ENCODE measurements around the gene OBSCN.
"Not testable (repeated sequence)": the region's sequence is repeated elsewhere in the genome, so short reads cannot be mapped to it uniquely, and the experiment has no call there.

The OBSCN gene

DNA sequence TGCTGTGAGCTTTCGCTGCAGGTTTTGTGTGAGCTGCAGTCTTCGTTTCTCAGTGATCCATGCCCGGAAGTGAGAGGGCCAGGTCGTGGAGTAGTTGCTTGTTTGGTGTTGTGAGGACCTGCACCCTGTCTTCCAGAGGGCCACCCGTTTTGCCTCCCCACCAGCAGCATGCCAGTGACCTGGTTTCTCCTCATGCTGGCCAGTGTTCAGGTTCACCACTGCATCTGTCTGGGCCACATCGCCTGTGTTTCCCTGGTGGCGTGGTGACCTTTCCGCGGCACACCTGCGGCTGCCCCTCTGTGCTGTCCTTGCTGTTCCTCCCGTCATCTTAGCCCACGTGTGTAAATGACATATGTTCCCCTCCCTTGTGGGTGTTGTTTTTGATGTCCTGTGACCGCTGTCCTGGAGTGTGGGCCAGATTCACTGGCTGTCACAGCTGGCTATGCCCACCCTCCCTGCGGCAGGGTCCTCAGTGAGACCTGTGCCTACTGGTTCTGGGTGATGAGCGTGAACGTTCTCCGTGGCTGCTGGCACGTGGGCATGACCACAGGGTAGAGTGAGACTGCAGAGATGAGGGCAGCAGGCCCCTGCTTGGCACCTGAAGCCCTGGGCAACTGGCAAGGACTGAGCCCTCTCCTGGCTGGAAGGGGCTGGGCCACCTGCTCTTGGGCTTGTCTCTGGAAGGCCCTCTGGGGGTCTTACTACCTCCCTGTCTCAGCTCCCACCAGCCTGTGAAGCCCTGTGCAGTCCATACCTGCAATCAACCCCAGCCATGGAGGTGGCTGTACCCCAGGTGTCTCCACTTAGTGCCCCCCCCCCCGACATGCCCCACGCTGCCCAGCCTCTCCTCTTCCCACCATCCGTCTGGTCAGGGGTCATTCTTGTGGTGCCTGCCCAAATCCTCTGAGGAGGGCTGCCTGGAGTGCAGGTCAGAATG, 35.0 kb upstream of the OBSCN start:
- no peak for DNase-seq

DNA sequence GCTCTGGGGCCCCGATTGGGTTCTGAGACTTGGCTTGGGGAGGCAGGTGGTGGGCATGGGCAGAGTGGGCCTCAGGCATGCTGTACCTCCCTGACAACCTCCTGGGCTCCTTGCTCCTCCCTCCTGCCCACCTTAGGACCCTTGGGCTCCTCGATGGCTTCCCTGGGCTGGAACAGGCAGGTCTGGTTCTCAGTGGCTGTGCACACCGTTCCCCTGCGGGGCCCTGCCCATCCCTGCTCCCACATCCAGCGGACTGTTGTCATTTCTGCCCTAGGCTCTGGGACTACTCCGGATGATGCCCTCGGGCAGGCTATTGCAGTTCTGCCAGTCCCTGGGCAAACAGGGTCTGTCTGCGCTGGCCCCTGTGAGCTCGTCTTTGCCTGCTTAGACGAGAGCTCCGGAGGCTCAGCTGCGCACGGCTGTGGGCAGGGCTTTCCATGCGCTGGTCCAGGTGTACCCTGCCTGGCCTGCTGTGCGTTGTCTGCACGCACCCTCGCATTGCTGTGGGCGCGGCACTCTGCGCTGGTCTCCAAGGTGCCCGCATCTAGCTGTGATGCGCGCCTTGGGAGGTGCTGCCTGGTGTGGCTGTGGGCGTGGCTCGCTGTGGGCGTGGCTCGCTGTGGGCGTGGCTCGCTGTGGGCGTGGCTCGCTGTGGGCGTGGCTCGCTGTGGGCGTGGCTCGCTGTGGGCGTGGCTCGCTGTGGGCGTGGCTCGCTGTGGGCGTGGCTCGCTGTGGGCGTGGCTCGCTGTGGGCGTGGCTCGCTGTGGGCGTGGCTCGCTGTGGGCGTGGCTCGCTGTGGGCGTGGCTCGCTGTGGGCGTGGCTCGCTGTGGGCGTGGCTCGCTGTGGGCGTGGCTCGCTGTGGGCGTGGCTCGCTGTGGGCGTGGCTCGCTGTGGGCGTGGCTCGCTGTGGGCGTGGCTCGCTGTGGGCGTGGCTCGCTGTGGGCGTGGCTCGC, 34.0 kb upstream of the OBSCN start:
- not testable (repeated sequence) for DNase-seq

DNA sequence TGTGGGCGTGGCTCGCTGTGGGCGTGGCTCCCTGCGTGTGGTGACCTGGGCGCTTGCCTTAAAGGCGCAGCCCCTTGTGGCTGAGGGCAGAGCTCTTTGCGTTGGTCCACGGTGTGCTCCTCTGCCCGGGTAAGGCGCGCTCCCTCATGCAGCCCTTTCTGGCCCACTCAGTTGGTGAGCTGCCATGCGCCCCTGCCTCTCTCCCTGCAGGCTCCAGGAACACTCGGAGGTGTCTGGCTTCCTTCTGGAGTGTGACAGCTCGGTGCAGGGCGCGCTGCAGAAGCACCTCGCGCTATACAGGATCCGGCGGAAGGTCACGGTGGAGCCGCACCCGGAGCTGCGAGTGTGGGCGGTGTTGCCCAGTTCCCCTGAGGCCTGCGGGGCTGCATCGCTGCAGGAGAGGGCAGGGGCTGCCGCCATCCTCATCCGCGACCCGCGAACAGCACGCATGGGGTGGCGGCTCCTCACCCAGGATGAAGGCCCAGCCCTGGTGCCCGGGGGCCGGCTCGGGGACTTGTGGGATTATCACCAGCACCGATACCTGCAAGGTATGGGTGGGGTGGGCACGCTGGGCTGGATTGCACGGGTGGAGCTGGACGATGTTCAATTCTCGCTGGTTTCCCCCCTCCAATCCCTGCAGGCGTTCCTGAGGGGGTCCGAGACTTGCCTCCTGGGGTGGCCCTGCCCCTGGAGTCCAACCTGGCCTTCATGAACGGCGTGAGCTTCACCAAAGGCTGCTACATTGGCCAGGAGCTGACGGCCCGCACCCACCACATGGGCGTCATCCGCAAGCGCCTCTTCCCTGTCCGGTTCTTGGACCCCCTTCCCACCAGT, 33.1 kb upstream of the OBSCN start:
- DNase-seq, result no peak

DNA sequence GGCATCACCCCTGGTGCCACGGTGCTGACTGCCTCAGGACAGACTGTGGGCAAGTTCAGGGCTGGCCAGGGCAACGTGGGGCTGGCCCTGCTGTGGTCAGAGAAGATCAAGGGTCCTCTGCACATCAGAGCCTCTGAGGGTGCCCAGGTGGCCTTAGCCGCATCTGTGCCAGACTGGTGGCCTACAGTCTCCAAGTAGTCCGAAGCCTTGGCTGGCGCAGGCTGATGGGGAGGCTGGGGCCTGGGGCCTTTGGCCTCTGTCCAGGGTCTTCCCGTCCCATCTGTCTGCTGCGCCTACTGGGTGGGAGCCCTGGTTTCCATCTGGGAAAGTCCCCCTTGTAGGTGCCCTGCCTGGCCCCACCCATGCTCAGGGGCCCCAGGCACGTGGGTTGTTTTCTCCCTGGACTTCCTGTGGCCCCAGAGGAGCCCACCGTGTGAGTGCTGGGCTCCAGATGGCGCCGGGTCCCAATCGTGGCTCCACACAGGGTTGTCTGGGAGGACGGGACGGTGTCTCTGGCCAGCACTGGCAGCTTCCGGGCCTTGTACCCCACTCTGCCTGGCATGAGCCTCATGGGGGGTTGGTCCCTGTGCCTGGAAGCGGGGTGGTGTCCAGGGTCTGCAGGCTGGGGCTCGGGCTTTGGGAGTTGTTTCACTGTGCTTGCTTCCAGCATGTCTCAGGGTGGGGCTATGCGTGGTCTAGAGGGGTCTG, 32.4 kb upstream of the OBSCN start:
- DNase-seq, result no peak

DNA sequence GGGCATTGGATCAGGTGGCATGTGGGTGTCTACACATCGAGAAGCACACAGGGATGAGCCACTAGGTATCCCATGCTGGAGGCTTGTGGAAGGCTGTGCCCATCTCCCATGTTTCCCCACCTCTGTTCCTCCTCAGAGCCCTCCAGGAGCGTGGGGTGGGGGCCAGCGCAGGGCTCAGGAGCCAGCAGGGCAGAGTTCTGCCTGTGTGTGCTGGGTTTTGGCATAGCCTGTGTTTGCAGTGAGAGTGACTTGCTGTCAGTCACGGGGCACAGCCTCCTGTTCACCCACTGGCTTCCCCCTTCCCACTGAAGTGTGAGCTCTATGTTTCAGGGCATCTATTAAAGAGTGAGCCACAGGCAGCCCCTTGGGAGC, 31.8 kb upstream of the OBSCN start:
- DNase-seq, result no peak

DNA sequence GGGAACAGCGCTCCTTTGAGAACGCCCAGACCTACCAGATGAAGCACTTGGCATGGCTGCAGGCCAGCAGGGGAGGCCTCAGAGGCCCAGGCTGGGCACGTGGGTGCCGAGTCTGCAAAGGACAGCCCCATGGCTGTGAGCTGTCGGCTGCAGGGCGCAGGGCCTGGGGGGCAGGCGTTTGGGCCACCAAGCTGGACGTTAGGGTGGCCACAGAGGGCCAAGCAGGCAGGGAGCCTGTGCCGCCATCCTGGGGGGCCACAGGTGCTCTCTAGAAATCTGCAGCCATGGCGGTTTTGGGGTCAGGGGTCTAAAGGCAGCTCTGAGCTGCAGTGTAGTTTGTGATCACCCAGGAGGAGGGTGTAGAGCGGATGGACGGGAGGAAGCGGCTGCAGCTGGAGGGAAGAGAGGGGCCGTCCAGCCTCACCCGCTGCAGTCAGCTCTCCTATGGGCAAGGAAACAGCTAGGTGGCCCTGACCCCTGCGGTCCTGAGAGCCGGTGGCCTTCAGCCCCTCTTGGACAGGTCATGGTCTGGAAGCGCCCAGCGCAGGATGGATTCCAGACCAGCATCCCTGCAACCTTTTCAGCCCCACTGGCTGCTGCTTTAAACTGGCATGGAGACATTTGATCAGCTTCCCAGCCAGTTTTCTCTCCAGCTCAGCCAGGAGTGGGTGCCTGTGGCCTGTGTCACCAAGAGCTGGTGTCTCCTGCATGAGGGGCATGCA, 31.2 kb upstream of the OBSCN start:
- DNase-seq, result no peak

DNA sequence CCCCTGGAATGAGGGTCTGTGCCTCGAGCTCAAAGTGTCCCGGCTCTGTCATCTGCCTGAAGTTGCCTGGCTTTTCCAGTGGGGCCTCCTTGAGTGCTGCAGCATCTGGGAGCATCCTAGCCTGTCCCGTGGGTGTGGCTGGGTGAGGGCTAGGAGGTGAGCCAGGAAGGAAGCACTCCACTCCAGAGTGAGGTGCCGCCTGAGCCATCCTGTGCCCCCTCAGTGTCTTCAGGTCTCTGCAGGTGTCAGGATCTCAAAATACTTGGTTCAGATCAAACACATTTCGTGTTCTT, 30.7 kb upstream of the OBSCN start:
- DNase-seq, result no peak

DNA sequence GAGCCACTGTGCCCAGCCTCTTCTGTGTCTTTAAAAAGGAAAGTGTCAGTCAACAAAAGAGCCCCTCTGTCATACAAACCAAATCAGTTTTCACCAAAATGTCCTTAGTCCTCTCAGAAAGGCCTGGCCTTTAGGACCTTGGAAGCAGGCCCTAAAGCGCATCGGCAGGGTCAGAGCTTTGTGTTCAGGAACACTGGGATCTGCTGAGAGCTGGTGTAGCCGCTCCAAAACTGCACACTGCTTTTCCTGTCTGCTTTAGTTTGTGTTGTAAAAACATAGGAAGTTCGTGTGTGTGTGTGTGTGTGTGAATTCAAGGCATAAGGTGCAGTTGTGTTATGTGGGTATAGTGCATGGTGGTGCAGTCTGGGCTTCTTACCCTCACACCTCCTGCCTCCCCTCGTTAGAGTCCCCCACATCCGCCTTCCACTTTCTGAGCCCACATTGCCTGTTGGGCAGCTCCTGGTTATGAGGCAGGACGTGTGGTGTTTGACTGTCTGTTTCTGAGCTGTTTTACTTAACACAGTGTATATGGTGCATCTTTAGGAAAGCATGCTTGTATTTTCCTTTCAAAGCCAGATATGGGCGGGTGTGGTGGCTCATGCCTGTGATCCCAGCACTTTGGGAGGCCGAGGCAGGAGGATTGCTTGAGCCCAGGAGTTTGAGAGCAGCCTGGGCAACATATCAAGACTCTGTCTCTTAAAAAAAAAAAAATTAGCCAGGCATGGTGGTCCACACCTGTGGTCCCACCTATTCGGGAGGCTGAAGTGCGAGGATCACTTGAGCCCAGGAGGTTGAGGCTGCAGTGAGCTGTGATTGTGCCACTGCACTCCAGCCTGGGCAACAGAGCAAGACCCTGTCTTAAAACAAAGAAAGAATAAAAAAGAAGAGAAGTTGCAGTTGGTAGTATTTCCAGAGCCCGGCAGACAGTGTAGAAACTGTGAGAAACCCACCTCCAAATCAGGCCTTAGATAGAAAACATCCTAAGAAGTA, 29.8 kb upstream of the OBSCN start:
- DNase-seq, result no peak

DNA sequence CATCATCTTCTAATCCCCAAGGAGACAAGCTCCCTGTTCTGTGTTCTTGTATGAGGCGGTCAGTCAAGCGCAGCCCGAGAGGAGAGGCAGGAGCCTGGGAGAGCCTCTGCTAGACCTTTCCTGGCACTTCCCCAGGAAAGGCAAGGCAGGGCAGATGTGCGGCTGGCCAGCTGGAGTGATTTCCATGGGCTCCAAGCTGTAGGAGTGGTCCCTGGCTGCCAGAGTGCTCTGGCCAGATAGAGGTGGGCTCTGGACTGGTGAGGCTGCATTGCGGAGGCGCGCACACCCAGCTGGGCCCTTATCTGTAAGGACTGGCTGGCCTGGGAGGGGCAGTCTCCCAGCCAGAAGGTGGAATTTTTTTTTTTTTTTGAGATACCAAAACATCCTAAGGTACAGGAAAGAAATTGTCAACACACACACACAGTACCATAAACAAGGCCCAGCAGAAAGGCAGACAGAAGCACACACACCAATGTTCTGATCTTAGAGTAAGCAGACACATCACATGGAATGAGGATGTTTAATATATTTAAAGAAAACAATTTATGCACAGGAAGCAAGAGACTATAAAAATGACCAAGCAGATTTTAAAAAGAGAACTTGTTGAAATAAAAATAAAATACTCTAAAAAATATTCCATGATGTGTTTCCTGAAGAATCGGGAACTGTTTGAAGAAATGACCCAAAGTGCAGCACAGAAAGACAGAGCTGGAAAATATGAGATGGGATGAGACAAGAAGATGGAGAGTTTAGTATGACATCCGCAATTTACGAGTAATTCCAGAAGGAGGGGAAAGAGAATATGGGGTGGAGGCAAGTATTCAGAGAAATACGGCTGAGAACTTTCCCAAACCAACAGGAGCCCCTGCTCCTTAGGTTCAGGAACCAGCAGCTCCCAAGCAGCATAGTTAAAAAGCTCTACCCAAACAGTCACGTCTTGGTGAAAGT, 28.8 kb upstream of the OBSCN start:
- no peak for DNase-seq

DNA sequence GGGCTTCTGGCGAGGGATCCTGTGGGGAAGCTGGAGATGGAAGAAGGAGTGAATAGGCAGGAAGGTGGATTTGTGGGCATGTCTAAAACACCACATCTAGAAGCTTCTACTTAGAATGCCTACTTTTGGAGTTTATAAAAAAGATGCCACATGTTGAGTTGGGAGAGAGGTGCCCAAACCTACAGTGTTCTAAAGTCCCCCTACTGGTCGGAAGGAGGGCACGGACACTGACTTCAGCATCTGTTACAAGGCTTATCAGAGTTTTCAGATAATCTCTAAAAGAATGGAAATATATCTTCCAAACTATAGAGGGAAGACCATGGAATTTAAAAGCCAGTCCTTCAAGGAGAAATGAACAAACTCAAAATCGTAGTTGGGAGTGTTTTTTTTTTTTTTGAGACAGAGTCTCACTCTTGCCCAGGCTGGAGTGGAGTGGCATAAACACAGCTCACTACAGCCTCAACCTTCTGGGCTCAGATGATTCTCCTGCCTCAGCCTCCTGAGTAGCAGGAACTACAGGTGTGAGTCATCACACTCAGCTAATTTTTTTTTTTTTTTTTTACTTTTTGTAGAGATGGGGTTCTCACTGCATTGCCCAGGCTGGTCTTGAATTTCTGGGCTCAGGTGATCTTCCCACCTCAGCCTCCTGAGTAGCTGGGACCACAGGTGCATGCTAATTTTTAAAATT, 27.4 kb upstream of the OBSCN start:
- DNase-seq, result no peak

DNA sequence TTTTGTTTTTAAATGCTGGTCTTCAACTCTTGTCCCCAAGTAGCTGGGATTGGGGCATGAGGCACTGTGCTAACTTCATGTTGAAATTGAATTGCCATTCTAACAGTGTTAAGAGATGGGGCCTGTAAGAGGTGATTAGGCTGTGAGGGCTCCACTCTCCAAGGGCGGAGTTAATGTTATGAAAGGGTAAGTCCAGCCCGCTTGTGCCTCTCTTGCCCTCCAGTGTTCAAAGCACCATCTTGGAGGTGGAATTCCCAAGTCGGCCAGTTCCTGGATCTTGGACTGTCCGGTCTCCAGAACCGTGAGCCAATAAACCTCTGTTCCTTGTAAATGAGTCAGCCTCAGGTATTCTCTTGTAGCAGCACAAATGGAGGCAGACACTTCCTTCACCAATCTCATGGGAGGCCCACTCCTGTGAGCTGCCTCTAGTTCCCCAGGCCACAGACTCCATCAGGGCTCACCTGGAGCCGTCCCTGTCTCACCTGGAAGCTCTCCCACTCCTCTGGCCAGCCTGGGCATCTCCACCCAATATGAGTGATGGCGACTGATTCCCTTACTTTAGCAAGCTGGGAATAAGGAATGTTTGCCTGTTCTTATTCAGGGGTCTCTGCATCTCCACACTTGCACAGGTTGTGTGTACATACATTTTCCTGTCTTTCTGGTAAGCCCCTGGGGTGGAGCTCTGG, 26.7 kb upstream of the OBSCN start:
- DNase-seq, result no peak

DNA sequence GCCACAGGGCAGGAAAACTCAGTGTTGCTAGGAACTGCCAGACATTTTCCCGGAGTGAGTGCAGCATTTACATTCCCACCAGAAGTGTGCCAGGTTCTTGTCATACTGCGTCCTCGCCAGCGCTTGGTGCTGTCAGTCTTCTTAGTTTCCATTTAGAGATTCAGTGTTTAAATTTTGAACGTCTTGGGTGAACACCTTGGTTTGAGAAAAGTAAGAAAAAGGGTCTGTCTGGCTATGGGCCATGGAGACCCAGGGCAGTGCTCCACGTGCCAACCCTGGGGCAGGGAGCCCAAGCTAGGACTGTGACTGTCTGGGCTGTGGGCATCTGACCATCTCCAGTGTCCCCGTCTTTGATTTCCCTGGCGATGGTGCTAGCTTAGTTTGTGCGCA, 26.2 kb upstream of the OBSCN start:
- no peak for DNase-seq

DNA sequence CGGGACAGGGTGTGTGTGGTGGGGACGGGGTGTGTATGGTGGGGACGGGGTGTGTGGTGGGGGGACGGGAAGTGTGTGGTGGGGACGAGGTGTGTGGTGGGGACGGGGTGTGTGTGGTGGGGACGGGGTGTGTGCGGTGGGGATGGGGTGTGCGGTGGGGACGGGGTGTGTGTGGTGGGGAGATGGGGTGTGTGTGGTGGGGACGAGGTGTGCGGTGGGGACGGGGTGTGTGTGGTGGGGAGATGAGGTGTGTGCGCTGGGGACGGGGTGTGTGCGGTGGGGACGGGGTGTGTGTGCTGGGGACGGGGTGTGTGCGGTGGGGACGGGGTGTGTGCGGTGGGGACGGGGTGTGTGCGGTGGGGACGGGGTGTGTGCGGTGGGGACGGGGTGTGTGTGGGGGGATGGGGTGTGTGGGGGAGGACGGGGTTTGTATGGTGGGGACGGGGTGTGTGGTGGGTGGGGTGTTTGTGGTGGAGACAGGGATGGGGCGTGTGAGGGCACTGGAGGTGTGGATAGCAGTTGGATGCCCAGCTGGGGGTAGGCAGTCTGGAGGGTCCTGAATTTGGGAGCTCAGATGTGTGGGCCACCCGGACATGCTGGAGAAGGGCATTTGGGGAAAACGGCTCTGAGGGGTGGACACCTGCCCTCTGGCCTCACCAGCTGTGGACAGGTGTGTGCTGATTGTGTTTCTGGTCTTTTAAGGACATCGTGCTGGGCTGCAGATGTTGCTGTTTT, 25.4 kb upstream of the OBSCN start:
- no peak for DNase-seq

DNA sequence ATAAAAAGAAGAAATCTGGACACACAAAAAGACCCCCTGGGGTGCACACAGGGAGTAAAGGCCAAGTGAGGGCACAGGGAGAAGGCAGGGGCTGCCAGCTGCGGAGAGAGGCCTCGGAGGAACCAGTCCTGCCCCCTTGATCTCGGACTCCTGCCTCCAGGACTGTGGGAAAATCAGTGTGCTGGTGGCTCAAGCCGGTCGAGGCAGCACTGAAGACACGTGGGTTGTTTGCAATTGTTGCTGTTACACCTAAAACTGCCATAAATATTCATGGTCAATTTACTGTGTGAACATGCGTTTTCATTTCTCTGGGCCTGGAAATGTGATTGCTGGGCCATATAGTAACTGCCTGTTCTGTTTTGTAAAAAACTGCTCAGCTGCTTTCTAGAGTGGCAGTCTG, 23.7 kb upstream of the OBSCN start:
- peak; percentile 39 for DNase-seq

DNA sequence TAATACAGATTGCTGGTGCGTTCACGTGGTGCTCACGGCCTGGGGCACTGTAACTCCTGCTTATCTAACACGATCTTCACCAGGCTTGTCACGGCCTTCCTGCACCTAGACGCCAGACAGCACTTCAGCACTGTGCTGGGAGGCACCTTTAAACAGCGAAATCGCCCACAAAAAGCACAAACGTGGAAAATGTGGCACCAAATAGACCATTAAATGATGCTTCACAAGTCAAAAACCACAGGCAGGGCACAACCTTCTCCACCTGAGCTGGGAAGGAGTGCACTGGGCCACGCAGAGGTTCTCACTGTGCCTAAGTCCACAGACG, 22.2 kb upstream of the OBSCN start:
- DNase-seq, result no peak

DNA sequence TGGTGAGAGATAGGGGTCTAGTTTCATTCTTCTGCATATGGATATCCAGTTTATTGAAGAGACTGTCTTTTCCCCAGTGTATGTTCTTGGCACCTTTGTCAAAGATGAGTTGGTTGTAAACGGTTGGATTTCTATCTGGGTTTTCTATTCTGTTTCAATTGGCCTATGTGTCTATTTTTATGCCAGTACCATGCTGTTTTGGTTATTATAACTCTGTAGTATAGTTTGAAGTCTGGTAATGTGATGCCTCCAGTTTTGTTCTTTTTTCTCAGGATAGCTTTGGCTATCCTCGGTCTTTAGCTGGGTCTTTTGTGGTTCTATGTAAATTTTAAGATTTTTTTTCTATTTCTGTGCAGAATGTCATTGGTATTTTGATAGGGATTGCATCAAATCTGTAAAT, 19.6 kb upstream of the OBSCN start:
- not testable (repeated sequence) for DNase-seq

DNA sequence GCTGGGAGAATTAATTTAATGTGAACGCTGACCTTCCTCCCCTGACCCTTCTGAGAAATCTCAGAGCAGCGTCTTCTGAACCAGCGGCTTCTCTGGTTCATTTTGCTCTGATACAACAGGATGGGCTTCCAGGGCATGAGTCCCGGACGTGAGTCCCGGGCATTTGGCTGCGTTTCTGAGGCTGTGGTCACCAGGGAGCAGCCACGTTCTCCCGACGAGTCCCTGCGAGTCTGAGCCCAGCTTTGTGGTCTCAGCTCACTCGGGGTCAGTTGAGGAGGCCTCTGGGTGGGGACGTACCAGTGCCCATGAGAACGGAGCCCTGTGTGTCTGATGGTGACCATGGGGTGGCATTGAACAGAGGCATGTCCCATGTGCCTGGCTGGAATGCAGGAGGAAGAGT, 17.7 kb upstream of the OBSCN start:
- no peak for DNase-seq

DNA sequence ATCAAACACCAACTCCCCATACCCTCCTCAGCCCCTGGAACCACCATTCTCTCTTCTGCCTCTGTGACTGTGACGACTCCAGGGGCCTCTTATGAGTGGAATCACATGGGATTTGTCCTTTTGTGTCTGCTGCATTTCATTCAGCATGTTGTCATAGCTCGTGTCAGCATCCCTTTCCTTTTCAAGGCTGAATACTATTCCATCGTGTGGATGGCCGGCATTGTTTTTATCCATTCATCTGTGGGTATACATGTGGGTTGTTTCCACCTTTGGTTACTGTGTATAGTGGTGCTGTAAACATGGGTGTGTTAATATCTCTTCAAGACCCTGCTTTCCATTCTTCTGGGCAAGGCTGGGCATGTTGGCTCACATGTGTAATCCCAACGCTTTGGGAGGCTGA, 17.1 kb upstream of the OBSCN start:
- no peak for DNase-seq

Measured in retina (tissue), 1 donor.